GM12875 (cell line): ENCODE results near the gene UNC5A.

ENCODE experiments used
- H3K4me3 ChIP-seq: one replicate; pipeline ENCODE4 v1.5.1; 2011; ENCODE audit warnings: low read depth, low read length, control low read depth
- CTCF ChIP-seq: IDR thresholded peaks from 2 replicates; pipeline ENCODE4 v1.5.1; 2011; ENCODE audit warnings: low read depth, mild to moderate bottlenecking, control low read depth, inconsistent platforms, low read length, moderate library complexity, borderline replicate concordance; ENCODE audit not compliant: insufficient read depth

The UNC5A gene

GRCh38 chr5:176860381-176860780 lies 50.0 kb downstream of the UNC5A start:
- no peak overlapping the region for H3K4me3 ChIP-seq
- no peak for TF ChIP-seq CTCF

- no peak for TF ChIP-seq CTCF
- no peak overlapping the region for H3K4me3 ChIP-seq
Observed at GRCh38 chr5:176861276-176861675, 50.9 kb downstream of the UNC5A start.

- no peak for TF ChIP-seq CTCF
- no peak overlapping the region for H3K4me3 ChIP-seq
Observed at GRCh38 chr5:176862330-176862995, 52.1 kb downstream of the UNC5A start.

- no peak for TF ChIP-seq CTCF
- H3K4me3 ChIP-seq = no peak overlapping the region
Observed at GRCh38 chr5:176863041-176863764, 52.8 kb downstream of the UNC5A start.

- TF ChIP-seq CTCF = no peak
- H3K4me3 ChIP-seq = no peak overlapping the region
Observed at GRCh38 chr5:176863765-176864098, 53.4 kb downstream of the UNC5A start.

- TF ChIP-seq CTCF = no peak
- no peak overlapping the region for H3K4me3 ChIP-seq
Observed at GRCh38 chr5:176864755-176865154, 54.4 kb downstream of the UNC5A start.

GRCh38 chr5:176865964-176866363 lies 55.6 kb downstream of the UNC5A start:
- H3K4me3 ChIP-seq = no peak overlapping the region
- TF ChIP-seq CTCF = no peak
